HepG2 (cell line): ENCODE measurements around the gene IFT52. TPM values are rescaled to one million over a fixed set of nuclear protein-coding genes. Genes with fewer than 3 reads are reported as not detected.

ENCODE experiments used
- ARNT2 ChIP-seq: sonication (generic); formaldehyde crosslinking; IDR thresholded peaks from 2 replicates; pipeline ENCODE4 v1.8.0; 2022; ENCODE audit warnings: mild to moderate bottlenecking, low read depth, missing genetic modification reagents, moderate library complexity
- FOXM1 ChIP-seq: sonication (generic); formaldehyde crosslinking; IDR thresholded peaks from 2 replicates; pipeline ENCODE4 v1.5.0; 2020; ENCODE audit warnings: missing genetic modification reagents
- HNRNPUL1 ChIP-seq: fragments of 200-400 bp; formaldehyde crosslinking; IDR thresholded peaks from 2 replicates; pipeline ENCODE4 v1.6.1; 2017; ENCODE audit warnings: low read depth, mild to moderate bottlenecking, low read length, moderate library complexity
- MIER2 ChIP-seq: IDR thresholded peaks from 2 replicates; pipeline ENCODE4 v1.6.1; 2016; ENCODE audit warnings: missing biosample characterization, missing genetic modification reagents
- NR3C1 ChIP-seq: sonication (generic); formaldehyde crosslinking; IDR thresholded peaks from 2 replicates; pipeline ENCODE4 v1.4.0; 2020; ENCODE audit warnings: missing genetic modification reagents
- PHB2 ChIP-seq: fragments of 450-650 bp; IDR thresholded peaks from 2 replicates; pipeline ENCODE4 v1.6.1; 2018; ENCODE audit not compliant: partially characterized antibody
- SALL1 ChIP-seq: sonication (generic); formaldehyde crosslinking; IDR thresholded peaks from 2 replicates; pipeline ENCODE4 v1.8.0; 2022; ENCODE audit warnings: mild to moderate bottlenecking, missing genetic modification reagents
- SPEN ChIP-seq: sonication (generic); formaldehyde crosslinking; IDR thresholded peaks from 2 replicates; pipeline ENCODE4 v1.5.1; 2020; ENCODE audit warnings: low read depth, mild to moderate bottlenecking, missing genetic modification reagents
- WIZ ChIP-seq: sonication (generic); formaldehyde crosslinking; IDR thresholded peaks from 2 replicates; pipeline ENCODE4 v1.5.1; 2020; ENCODE audit warnings: mild to moderate bottlenecking, missing genetic modification reagents
- ZNF30 ChIP-seq: sonication (generic); formaldehyde crosslinking; IDR thresholded peaks from 2 replicates; pipeline ENCODE4 v1.5.0; 2020; ENCODE audit warnings: mild to moderate bottlenecking, missing genetic modification reagents
- ZNF333 ChIP-seq: sonication (generic); formaldehyde crosslinking; IDR thresholded peaks from 2 replicates; pipeline ENCODE4 v1.4.0; 2020; ENCODE audit warnings: mild to moderate bottlenecking, missing genetic modification reagents, borderline replicate concordance
- ZNF337 ChIP-seq: sonication (generic); formaldehyde crosslinking; IDR thresholded peaks from 2 replicates; pipeline ENCODE4 v1.5.1; 2020; ENCODE audit warnings: missing genetic modification reagents, low read depth, mild to moderate bottlenecking, borderline replicate concordance
- ZNF704 ChIP-seq: sonication (generic); formaldehyde crosslinking; IDR thresholded peaks from 2 replicates; pipeline ENCODE4 v1.8.1; 2023; ENCODE audit warnings: mild to moderate bottlenecking, inconsistent platforms, moderate library complexity, missing genetic modification reagents, borderline replicate concordance
- polyA plus RNA-seq, 8 experiments: library from polyadenylated mRNA; depleted of rRNA in 3 of 8; stranded (reverse) in 7 of 8; unstranded in 1 of 8; fragments of >200 nt; fragmentation: Illumina TruSeq in 4 of 8; extraction: Trizol in 4 of 8; gene quantifications; 2 replicates each; pipeline versions ENCODE4 v1.2.1 to v1.2.3, GENCODE V29; 2011 to 2016; ENCODE audit warnings: low read depth in 4 of 8, missing spikeins in 1 of 8, mixed read lengths in 1 of 8; ENCODE audit not compliant: insufficient read depth in 1 of 8
- total RNA-seq, 5 experiments: library from RNA; depleted of rRNA; stranded (reverse); fragments of >200 nt; fragmentation: Illumina TruSeq; extraction: Trizol; gene quantifications; 2 replicates each; pipeline ENCODE4 v1.2.3, GENCODE V29; 2016; ENCODE audit warnings: low read depth in 1 of 5
- TF ChIP-seq, protein P1 (sequence below): IDR thresholded peaks from 2 replicates; pipeline ENCODE4 v1.6.1; 2016; ENCODE audit warnings: missing genetic modification reagents, missing compliant biosample characterization
- TF ChIP-seq, protein P2 (sequence below), 2 experiments: sonication (generic) in 1 of 2; formaldehyde crosslinking in 1 of 2; IDR thresholded peaks; 2 replicates each; pipeline versions ENCODE4 v1.6.1 to v1.9.0; 2014 to 2022; ENCODE audit warnings: antibody characterized with exemption in 1 of 2, borderline replicate concordance in 1 of 2, inconsistent platforms in 1 of 2, low read depth in 1 of 2, missing genetic modification reagents in 1 of 2
- TF ChIP-seq, protein P3 (sequence below): sonication (generic); formaldehyde crosslinking; IDR thresholded peaks from 2 replicates; pipeline ENCODE4 v1.4.0; 2020; ENCODE audit warnings: missing genetic modification reagents, borderline replicate concordance

IFT52 gene
- total and polyA plus RNA-seq, 2 of the 13 experiments (the other 11 are each of a cell fraction or from before 2014, with no cell fraction given): 48.0 to 64.0 TPM

DNA sequence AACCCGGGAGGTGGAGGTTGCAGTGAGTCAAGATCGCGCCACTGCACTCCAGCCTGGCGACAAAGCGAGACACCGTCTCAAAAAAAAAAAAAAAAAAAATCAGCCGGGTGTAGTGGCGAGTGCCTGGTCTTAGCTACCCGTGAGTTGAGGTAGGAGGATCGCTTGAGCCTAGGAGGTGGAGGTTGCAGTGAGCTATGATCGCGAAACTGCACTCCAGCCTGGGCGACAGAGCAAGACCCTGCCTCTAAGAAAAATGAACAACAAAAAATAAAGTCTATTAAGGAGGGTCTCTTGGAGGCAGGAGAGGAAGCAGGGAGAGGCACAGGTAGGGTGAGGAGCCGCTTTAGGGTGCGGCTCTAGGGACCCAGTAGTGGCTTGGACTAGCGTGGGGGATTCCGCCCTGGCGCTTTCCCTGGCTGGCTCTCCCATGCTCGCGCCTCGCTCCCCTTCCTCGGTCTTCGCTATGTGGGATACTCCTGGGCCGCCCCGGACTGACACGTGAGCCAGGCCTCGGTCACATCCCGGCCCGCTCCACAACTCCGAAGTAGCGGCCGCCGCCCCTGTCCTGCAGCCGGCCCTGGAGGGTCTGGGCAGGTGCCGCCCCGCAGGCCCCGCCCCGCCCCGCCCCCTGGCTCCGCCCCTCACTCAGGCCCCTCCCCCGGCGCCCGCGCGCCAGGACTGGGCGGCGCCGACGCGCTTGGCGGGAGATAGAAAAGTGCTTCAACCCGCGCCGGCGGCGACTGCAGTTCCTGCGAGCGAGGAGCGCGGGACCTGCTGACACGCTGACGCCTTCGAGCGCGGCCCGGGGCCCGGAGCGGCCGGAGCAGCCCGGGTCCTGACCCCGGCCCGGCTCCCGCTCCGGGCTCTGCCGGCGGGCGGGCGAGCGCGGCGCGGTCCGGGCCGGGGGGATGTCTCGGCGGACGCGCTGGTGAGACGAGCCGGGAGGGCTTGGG, 75.9 kb downstream of the IFT52 start, which contains the start of gene MYBL2 (continued):
- TF ChIP-seq ZNF704 (CRISPR knock-in tag): 0 out of 2 replicates have a peak, but pooled peaks have one; percentile 61
- TF ChIP-seq HNRNPUL1: no peak
- TF ChIP-seq ZNF337 (CRISPR knock-in tag): peak; percentile 70; the same call in 1 of the 2 replicates
- TF ChIP-seq FOXM1 (CRISPR knock-in tag): 0 out of 2 replicates have a peak, but pooled peaks have one; percentile 61
- TF ChIP-seq ZNF30 (CRISPR knock-in tag): 0 out of 2 replicates have a peak, but pooled peaks have one; percentile 13
- TF ChIP-seq MIER2 (CRISPR knock-in tag): peak; percentile 65; the same call in 1 of the 2 replicates
- no peak for TF ChIP-seq PHB2
- TF ChIP-seq, protein P1, sequence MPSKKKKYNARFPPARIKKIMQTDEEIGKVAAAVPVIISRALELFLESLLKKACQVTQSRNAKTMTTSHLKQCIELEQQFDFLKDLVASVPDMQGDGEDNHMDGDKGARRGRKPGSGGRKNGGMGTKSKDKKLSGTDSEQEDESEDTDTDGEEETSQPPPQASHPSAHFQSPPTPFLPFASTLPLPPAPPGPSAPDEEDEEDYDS (CRISPR knock-in tag): peak; percentile 40; the same call in 1 of the 2 replicates
- TF ChIP-seq, protein P2, sequence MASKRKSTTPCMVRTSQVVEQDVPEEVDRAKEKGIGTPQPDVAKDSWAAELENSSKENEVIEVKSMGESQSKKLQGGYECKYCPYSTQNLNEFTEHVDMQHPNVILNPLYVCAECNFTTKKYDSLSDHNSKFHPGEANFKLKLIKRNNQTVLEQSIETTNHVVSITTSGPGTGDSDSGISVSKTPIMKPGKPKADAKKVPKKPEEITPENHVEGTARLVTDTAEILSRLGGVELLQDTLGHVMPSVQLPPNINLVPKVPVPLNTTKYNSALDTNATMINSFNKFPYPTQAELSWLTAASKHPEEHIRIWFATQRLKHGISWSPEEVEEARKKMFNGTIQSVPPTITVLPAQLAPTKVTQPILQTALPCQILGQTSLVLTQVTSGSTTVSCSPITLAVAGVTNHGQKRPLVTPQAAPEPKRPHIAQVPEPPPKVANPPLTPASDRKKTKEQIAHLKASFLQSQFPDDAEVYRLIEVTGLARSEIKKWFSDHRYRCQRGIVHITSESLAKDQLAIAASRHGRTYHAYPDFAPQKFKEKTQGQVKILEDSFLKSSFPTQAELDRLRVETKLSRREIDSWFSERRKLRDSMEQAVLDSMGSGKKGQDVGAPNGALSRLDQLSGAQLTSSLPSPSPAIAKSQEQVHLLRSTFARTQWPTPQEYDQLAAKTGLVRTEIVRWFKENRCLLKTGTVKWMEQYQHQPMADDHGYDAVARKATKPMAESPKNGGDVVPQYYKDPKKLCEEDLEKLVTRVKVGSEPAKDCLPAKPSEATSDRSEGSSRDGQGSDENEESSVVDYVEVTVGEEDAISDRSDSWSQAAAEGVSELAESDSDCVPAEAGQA (IDR thresholded peaks at IDR 0.05; ENCODE audit: low read depth): no peak
- TF ChIP-seq, protein P2 (CRISPR knock-in tag; IDR thresholded peaks at IDR 0.05; ENCODE audit: borderline replicate concordance): peak; percentile 75; the same call in 1 of the 2 replicates
- peak; percentile 94; the same call in 1 of the 2 replicates for TF ChIP-seq ZNF333 (CRISPR knock-in tag)
- peak; percentile 90 for TF ChIP-seq ARNT2 (CRISPR knock-in tag)
- TF ChIP-seq WIZ: no peak
- TF ChIP-seq SPEN: peak; percentile 67
- no peak for TF ChIP-seq NR3C1
- TF ChIP-seq SALL1 (CRISPR knock-in tag): peak; percentile 72
- TF ChIP-seq, protein P3, sequence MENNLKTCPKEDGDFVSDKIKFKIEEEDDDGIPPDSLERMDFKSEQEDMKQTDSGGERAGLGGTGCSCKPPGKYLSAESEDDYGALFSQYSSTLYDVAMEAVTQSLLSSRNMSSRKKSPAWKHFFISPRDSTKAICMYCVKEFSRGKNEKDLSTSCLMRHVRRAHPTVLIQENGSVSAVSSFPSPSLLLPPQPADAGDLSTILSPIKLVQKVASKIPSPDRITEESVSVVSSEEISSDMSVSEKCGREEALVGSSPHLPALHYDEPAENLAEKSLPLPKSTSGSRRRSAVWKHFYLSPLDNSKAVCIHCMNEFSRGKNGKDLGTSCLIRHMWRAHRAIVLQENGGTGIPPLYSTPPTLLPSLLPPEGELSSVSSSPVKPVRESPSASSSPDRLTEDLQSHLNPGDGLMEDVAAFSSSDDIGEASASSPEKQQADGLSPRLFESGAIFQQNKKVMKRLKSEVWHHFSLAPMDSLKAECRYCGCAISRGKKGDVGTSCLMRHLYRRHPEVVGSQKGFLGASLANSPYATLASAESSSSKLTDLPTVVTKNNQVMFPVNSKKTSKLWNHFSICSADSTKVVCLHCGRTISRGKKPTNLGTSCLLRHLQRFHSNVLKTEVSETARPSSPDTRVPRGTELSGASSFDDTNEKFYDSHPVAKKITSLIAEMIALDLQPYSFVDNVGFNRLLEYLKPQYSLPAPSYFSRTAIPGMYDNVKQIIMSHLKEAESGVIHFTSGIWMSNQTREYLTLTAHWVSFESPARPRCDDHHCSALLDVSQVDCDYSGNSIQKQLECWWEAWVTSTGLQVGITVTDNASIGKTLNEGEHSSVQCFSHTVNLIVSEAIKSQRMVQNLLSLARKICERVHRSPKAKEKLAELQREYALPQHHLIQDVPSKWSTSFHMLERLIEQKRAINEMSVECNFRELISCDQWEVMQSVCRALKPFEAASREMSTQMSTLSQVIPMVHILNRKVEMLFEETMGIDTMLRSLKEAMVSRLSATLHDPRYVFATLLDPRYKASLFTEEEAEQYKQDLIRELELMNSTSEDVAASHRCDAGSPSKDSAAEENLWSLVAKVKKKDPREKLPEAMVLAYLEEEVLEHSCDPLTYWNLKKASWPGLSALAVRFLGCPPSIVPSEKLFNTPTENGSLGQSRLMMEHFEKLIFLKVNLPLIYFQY (CRISPR knock-in tag): peak; percentile 36; the same call in 1 of the 2 replicates
